IgD-negative memory B cell (primary cell): ENCODE measurements around the gene PAQR5. TPM values are rescaled to one million over a fixed set of nuclear protein-coding genes. Genes with fewer than 3 reads are reported as not detected.

Source experiments
- H3K27ac Mint-ChIP-seq, 3 donors: one replicate each; pipeline ENCODE4 v1.8.0; 2020 to 2022; ENCODE audit warnings: mild to moderate bottlenecking in 3 of 3, mixed read lengths in 3 of 3, moderate library complexity in 1 of 3
- H3K27me3 Mint-ChIP-seq: one replicate; pipeline ENCODE4 v1.8.0; 2021; ENCODE audit warnings: mixed read lengths
- H3K36me3 Mint-ChIP-seq: one replicate; pipeline ENCODE4 v1.8.0; 2020; ENCODE audit warnings: mild to moderate bottlenecking, mixed read lengths
- H3K4me1 Mint-ChIP-seq, 3 donors: one replicate each; pipeline ENCODE4 v1.8.0; 2020 to 2022; ENCODE audit warnings: mixed read lengths in 3 of 3, mild to moderate bottlenecking in 1 of 3
- H3K4me3 Mint-ChIP-seq, 4 donors: one replicate each; pipeline ENCODE4 v1.8.0; 2020 to 2022; ENCODE audit warnings: mild to moderate bottlenecking in 4 of 4, mixed read lengths in 4 of 4, moderate library complexity in 3 of 4
- H3K9me3 Mint-ChIP-seq, 3 donors: one replicate each; pipeline ENCODE4 v1.8.0; 2020 to 2021; ENCODE audit warnings: mixed read lengths in 3 of 3, mild to moderate bottlenecking in 1 of 3
- polyA plus RNA-seq: library from polyadenylated mRNA; unstranded; fragments of 300-500 nt; fragmentation: Illumina TruSeq; gene quantifications from one replicate; pipeline ENCODE4 v1.2.3, GENCODE V29; 2021

PAQR5 gene
- polyA plus RNA-seq, 1 donor from 2014 or later: not detected

DNA sequence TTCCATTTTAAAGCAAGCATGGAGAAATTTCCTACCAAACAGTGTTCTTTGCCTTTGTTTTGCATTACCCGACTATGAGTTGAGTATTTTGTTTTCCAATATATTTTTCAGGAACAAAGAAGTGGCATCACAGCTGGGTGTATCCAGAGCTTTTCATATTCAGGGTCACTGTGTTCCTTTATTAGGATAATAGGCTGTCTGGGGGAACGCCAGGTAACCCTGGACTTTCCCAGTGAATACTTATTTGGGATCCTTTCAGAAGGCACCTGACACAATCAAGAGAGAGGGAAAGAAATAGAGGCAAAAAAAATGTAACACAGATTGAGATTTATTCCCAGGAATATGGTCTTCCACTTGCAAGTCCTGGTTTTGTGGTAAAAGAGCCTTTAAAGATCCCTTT lies 44.4 kb downstream of the PAQR5 start:
- no peak overlapping the region for H3K27ac Mint-ChIP-seq
- H3K4me3 Mint-ChIP-seq: no peak overlapping the region
- no peaks in the 10 kb centered on the region for H3K4me1 Mint-ChIP-seq
- peaks cover 10% of the 10 kb centered on the region for H3K27me3 Mint-ChIP-seq
- no peaks in the 10 kb centered on the region for H3K9me3 Mint-ChIP-seq
- peaks cover 2% of the 10 kb centered on the region for H3K36me3 Mint-ChIP-seq

DNA sequence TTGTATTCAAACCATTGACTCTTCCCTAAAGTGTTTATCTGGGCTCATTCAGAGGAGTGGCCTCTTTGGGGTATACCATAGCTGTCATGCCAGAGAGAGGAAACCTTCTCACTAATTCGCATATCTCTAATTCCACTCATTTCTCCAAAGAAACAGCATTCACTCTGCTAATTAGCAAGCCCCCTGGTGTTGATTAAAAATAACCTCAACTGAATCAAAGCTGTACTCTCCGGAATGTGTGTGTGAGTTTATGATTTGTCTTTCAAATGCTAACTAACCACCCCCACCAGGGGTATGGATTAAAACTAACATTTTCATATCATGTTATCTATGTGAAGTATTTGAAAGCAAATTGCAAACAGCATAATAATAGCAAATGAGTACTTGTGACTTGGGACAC lies 45.5 kb downstream of the PAQR5 start:
- H3K4me3 Mint-ChIP-seq: no peak overlapping the region
- H3K27ac Mint-ChIP-seq: no peak overlapping the region
- H3K9me3 Mint-ChIP-seq: no peaks in the 10 kb centered on the region
- peaks cover 2% of the 10 kb centered on the region for H3K36me3 Mint-ChIP-seq
- no peaks in the 10 kb centered on the region for H3K4me1 Mint-ChIP-seq
- peaks cover 10% of the 10 kb centered on the region for H3K27me3 Mint-ChIP-seq

DNA sequence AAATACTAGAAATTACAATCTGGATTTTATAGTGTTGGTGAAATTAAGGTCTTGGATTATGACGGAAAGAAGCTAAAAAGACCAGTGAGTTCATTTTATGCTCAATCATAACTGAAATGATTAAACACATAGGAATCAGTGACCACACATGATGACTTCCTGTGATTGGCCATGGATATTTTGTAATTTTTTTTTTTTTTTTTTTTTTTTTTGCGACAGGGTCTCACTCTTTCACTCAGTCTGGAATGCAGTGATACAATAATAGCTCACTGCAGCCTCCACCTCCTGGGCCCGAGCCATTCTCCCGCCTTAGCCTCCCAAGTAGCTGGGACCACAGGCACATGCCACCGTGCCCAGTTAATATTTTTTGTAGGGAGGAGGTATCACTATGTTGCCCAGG lies 47.4 kb downstream of the PAQR5 start:
- Mint-ChIP-seq H3K27ac (no peak overlapping the region), H3K27me3 (peaks cover 8% of the 10 kb centered on the region), H3K9me3 (no peaks in the 10 kb centered on the region), H3K4me1 (no peaks in the 10 kb centered on the region), H3K4me3 (no peak overlapping the region), H3K36me3 (peaks cover 2% of the 10 kb centered on the region)

DNA sequence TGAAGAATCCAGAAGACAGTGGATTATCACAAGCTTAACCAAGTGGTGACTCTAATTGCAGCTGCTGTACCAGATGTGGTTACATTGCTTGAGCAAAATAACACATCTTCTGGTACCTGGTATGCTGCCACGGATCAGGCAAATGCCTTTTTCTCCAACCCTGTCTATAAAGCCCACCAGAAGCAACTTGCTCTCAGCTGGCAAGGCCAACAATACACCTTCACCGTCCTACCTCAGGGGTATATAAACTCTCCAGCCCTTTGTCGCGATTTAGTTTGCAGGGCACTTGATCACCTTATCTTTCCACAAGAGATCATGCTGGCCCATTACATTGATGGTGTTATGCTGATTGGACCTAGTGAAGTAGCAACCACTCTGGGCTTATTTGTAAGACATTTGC lies 52.6 kb downstream of the PAQR5 start:
- no peaks in the 10 kb centered on the region for H3K9me3 Mint-ChIP-seq
- peaks cover 1% of the 10 kb centered on the region for H3K27me3 Mint-ChIP-seq
- no peaks in the 10 kb centered on the region for H3K4me1 Mint-ChIP-seq
- H3K36me3 Mint-ChIP-seq: no peaks in the 10 kb centered on the region
- no peak overlapping the region for H3K4me3 Mint-ChIP-seq
- H3K27ac Mint-ChIP-seq: no peak overlapping the region

DNA sequence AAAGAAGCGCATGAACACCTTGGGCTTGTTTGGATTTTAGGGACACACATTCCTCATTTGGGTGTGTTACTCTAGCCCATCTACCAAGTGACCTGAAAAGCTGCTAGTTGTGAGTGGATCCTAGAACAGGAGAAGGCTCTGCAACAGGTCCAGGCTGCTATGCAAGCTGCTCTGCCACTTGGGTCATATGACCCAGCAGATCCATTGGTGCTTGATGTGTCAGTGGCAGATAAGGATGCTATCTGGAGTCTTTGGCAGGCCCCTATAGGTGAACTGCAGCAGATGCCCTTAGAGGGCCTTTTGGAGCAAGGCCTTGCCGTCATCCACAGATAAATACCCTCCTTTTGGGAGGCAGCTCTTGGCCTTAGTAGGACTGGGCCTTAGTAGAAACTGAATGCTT lies 53.2 kb downstream of the PAQR5 start:
- Mint-ChIP-seq H3K9me3 (no peaks in the 10 kb centered on the region), H3K4me1 (no peaks in the 10 kb centered on the region), H3K36me3 (no peaks in the 10 kb centered on the region), H3K4me3 (no peak overlapping the region), H3K27ac (no peak overlapping the region), H3K27me3 (peaks cover 1% of the 10 kb centered on the region)

DNA sequence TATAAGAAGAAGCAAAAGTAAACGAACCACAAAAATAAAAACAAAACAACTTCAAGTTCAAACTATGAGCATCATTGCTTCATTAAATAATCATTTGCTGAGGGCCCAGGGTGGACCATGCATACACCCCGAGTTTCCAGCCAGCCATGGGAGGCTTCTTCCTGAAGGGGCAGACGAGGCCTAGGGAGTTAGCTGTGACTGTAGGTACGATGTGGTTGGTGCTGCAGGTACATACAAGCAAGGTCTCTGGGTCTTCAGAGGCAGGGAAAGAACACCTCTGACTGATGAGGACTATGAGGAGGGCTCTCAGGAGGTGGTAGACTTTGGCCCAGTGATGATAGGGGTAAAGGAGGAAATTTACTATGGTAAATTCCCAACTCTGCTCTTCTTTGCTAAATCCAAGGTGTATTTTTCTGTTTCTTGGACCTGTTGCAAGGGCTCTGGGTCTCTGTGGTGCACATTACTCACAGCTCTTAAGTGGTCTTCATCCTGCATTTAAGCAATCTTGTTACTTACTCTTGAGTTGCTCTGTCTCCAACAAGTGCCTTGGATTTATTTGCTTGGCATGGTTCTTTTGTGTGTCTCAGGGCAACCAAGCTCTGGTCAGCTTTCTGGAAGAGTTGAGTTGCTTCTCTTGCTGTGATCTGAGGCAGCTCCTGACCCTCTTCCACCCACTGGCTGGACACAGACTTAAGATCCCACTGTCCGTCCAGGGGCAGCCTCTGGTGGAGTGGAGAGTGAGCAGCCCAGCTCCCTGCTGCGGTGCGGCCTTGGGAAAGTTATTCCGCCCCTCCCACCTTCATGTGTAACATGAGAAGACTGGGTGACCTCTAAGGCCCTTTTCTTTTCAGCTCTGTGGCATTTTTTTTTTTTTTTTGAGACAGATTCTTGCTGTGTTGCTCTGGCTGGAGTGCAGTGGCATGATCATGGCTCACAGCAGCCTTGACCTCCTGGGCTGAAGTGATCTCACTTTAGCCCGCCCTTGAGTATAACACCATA lies 59.4 kb downstream of the PAQR5 start:
- Mint-ChIP-seq H3K4me1 (no peaks in the 10 kb centered on the region), H3K36me3 (no peaks in the 10 kb centered on the region), H3K27me3 (peaks cover 1% of the 10 kb centered on the region), H3K9me3 (peaks cover 0 to 4% (median 2%) of the 10 kb centered on the region in 3 donors), H3K27ac (no peak overlapping the region), H3K4me3 (no peak overlapping the region)

DNA sequence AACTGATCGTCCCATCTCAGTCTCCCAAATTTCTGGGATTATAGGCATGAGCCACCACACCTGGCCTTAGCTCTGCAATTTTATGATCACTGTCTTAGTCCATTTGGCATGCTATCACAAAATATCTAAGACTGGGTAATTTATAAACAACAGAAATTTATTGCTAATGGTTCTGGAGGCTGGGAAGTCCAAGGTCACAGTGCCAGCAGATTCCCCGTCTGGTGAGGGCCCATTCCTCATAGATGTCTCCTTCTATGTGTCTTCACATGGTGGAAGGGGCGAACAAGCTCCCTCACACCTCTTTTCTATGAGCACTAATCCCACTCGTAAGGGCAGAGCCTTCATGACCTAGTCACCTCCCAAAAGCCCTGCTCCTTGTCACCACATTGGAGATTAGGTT lies 60.1 kb downstream of the PAQR5 start:
- no peak overlapping the region for H3K27ac Mint-ChIP-seq
- H3K4me1 Mint-ChIP-seq: no peaks in the 10 kb centered on the region
- no peak overlapping the region for H3K4me3 Mint-ChIP-seq
- H3K9me3 Mint-ChIP-seq: peaks cover 0 to 4% (median 2%) of the 10 kb centered on the region in 3 donors
- H3K36me3 Mint-ChIP-seq: no peaks in the 10 kb centered on the region
- peaks cover 1% of the 10 kb centered on the region for H3K27me3 Mint-ChIP-seq

DNA sequence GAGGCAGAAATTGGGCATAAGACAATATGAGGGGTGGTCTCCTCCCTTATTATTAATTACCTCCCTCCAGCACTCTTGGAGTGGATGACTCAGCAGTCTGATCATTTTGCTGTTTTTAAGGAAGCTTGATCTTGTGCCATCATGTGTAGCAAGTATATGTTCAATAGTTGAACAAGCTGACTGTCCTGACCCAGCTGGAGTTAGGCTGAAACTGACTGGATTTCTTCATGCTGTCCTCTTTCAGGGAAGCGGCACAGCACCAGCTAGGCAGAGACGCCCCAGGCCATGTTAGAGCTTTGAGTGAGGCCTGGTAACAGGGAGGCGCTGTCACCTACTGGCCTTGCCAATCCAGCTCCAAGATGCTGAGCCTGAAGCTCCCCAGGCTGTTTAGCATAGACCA lies 61.0 kb downstream of the PAQR5 start:
- Mint-ChIP-seq H3K9me3 (peaks cover 0 to 4% (median 2%) of the 10 kb centered on the region in 3 donors), H3K4me3 (no peak overlapping the region), H3K27ac (no peak overlapping the region), H3K36me3 (no peaks in the 10 kb centered on the region), H3K27me3 (peaks cover 1% of the 10 kb centered on the region), H3K4me1 (no peaks in the 10 kb centered on the region)

DNA sequence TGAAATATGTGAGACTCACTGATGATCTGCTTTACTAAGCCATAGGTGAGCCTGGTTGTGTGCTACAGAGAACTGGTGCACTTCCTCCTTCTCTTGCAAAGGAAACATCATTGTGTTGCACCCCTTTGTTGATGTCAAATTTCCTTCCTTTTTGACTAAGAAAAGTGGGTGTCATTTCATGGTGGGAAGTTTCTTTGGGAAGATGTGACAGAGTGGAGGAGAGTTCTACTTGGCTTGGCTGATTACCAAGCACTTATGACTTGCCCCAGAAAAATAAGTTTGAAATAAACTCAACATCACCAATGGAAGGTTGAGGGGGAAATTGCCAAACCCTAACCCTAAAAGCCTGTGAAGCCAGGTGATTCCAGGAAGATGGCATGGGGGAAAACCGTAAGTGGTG lies 61.9 kb downstream of the PAQR5 start:
- Mint-ChIP-seq H3K9me3 (peaks cover 0 to 4% (median 2%) of the 10 kb centered on the region in 3 donors), H3K4me1 (no peaks in the 10 kb centered on the region), H3K36me3 (peaks cover 1% of the 10 kb centered on the region), H3K27ac (no peak overlapping the region), H3K27me3 (peaks cover 1% of the 10 kb centered on the region), H3K4me3 (no peak overlapping the region)

DNA sequence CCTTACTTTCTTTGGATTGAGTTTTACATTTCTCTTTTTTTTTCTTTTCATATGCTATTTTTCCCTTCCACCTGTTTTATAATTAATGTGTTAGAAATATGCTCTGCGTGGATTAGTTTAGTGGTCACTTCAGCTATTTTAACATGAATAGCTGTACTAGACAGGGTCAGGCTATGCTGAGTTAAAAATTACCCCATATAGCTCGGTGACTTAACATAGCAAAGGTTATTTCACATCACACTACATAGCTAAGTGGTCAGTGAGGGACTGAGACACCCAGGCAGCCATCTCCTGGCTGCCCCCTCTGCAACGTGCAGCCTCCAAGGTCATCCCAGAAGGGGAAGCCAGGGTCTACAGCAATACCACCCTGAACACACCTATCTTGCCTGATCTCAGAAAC lies 68.5 kb downstream of the PAQR5 start:
- Mint-ChIP-seq H3K4me1 (no peaks in the 10 kb centered on the region), H3K27me3 (no peaks in the 10 kb centered on the region), H3K36me3 (peaks cover 2% of the 10 kb centered on the region), H3K27ac (no peak overlapping the region), H3K9me3 (peaks cover 0 to 5% (median 1%) of the 10 kb centered on the region in 3 donors), H3K4me3 (no peak overlapping the region)

DNA sequence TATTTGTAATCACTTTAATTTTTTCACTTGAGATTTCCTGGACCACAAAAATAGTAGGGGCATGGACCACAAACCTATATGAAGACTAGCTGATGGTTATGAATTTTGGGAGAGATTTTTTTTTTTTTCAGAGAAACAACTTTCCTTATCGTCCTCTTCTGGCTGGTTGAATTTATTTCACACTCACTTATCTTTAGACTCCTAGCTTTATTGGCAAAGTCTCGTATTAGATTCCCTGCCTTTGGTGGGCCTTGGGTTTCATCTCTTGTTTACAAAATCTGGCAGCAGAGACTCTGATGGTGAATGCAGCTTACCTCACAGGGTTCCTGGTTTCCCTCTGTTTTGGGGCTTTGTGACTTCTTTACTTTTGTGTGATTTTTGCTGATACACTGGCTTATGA lies 70.9 kb downstream of the PAQR5 start:
- Mint-ChIP-seq H3K27ac (no peak overlapping the region), H3K9me3 (peaks cover 0 to 9% (median 4%) of the 10 kb centered on the region in 3 donors), H3K36me3 (peaks cover 2% of the 10 kb centered on the region), H3K4me1 (no peaks in the 10 kb centered on the region), H3K4me3 (no peak overlapping the region), H3K27me3 (peaks cover 4% of the 10 kb centered on the region)

DNA sequence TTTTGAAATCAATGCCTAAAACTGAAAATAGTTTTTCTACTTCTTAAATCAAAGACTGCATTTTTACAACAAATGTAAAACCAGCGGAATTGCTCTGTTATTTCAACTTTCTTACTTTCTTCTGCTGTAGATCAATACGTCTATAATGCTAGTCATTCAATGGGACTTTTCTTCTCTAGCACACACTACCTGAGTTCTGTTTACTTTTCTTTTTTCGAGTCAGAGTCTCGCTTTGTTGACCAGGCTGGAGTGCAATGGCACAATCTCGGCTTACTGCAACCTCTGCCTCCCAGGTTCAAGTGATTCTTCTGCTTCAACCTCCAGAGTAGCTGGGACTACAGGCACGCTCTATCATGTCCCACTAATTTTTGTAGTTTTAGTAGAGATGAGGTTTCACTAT lies 74.7 kb downstream of the PAQR5 start:
- Mint-ChIP-seq H3K9me3 (peaks cover 0 to 5% (median 3%) of the 10 kb centered on the region in 3 donors), H3K4me1 (no peaks in the 10 kb centered on the region), H3K27me3 (peaks cover 9% of the 10 kb centered on the region)

DNA sequence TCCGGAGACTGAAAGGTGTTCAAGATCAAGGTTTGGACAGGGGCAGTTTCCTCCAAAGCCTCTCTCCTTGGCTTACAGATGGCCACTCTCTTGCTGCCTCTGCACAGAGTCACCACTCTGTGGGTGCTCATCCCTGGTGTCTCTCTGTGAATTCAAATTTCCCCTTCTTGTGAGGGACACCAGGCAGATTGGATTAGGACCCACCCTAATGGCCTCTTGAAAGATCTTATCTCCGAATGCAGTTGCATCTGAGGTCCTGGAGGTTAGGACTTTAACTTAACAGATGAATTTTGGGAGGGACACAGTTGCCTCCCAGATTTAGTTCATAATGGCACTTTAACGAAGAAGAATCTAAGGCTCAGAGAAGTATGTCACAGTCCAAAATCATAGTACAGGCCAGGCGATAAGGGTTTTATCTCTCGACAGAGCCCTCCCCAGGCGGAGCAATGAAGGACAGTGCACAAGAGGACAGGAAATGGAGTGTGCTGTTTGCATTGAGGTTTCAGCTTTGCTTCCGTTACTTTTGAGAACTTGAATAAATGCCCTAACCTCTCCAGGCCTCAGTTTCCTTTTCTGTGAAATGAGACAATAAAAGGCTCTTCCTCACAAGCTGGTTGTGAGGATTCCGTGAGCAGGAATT lies 76.6 kb downstream of the PAQR5 start:
- no peaks in the 10 kb centered on the region for H3K36me3 Mint-ChIP-seq
- H3K4me3 Mint-ChIP-seq: no peak overlapping the region
- no peak overlapping the region for H3K27ac Mint-ChIP-seq
- peaks cover 0 to 5% (median 3%) of the 10 kb centered on the region in 3 donors for H3K9me3 Mint-ChIP-seq
- H3K4me1 Mint-ChIP-seq: no peaks in the 10 kb centered on the region
- H3K27me3 Mint-ChIP-seq: peaks cover 9% of the 10 kb centered on the region

More for the DNA sequence above, 74.7 kb downstream of the PAQR5 start:
- no peaks in the 10 kb centered on the region for H3K36me3 Mint-ChIP-seq
- H3K27ac Mint-ChIP-seq: no peak overlapping the region
- H3K4me3 Mint-ChIP-seq: no peak overlapping the region

DNA sequence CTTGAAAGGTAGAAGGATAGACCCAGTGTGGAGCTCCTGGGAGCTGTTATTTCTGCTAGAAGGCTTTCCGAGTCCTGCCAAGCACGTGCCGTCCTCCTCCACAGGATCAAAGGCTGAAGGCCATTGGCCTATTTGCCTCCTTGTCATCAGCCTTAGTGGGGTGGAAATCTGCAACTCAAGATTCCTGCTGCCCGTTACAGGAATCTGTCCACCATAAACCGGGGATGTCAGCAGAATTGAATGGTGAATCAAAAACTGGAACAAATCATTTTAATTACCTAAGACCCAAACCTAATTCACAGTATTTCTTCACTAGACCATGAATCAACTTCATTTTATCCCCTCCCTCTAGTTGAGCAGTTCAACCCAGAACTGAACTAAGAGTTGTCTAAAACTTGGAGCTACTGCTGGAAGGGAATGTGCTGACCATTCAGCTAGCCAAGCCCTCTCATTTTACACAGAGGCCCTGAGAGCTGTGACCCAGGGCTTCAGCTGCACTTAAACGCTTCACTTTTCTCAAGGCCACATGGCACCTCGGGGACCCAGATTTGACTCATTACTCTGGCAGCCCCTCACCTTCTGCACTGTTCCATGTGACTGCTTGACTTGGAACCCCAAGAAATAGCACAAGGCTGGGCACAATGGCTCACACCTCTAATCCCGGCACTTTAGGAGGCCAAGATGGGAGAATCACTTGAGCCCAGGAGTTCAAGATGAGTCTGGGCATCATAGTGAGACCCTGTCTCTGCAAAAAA lies 78.7 kb downstream of the PAQR5 start:
- H3K4me1 Mint-ChIP-seq: no peaks in the 10 kb centered on the region
- peaks cover 0 to 5% (median 3%) of the 10 kb centered on the region in 3 donors for H3K9me3 Mint-ChIP-seq
- peaks cover 9% of the 10 kb centered on the region for H3K27me3 Mint-ChIP-seq
- no peak overlapping the region for H3K4me3 Mint-ChIP-seq
- H3K36me3 Mint-ChIP-seq: no peaks in the 10 kb centered on the region
- no peak overlapping the region for H3K27ac Mint-ChIP-seq

DNA sequence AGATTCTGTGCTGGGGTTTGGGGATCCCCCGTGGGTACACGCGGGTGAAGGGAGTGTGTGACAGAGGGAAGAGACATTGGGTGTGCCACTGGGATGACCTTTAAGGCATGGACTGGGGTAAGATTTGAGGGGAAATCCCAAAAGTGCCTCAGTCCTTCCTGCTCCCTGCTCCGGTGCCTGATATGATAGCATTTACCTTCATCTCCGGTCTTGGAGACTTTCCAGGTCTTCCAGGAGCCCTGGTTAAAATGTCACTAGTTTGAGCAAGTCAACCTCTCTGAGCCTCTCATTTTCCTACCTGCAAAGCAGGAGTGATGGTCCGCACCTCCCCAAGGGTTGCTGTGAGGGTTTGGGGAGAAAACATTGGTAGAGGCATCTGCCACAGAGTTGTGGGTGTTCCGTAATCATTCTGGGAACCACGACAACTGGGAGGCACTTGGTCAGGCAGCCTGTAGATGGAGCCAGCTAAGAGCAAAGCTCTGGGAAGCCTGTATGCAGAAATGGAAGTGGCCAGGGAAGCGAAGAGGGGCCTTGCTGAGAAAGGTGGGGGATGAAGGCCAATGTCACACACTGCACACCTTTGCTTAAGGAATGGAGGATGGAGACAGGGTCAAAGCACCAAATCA lies 81.5 kb downstream of the PAQR5 start:
- peaks cover 2% of the 10 kb centered on the region for H3K27me3 Mint-ChIP-seq
- H3K9me3 Mint-ChIP-seq: no peaks in the 10 kb centered on the region
- H3K36me3 Mint-ChIP-seq: no peaks in the 10 kb centered on the region
- H3K27ac Mint-ChIP-seq: no peak overlapping the region
- H3K4me1 Mint-ChIP-seq: no peaks in the 10 kb centered on the region
- H3K4me3 Mint-ChIP-seq: no peak overlapping the region
